ENCODE results near the gene ERCC5. TPM values are rescaled to one million over a fixed set of nuclear protein-coding genes. Genes with fewer than 3 reads are reported as not detected.

Gene ERCC5
- total and polyA plus RNA-seq, 2 of the 8 experiments (the other 6 are each of a cell fraction or from before 2014, with no cell fraction given): 3.8 to 24.4 TPM

DNA sequence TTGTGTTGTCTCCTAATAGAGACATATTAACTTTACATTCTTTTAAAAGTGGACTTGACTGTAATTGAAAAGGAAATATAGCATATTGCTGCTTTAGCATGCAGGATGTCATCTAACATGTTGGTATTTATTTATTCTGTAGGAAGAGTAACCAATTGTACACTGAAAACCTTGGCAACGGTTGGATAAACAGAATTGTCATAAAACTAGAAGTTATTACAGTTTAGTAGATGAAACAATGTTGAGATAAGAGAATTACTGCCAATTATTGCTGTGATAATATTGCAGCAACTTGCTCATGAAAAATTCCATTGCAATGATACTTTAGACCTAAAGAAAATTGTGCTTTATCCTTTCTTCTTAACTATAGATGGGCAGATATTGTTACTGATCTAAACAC is 7.6 kb upstream of the ERCC5 start:
- DNase-seq (ENCODE audit: low read depth in 1 of 2, low spot score in 2 of 2): no peak
- no peak overlapping the region for H3K14ac ChIP-seq (ENCODE audit: insufficient read length)
- no peaks in the 10 kb centered on the region for H3K79me2 ChIP-seq (ENCODE audit: control insufficient read depth in 1 of 2, insufficient read depth in 2 of 2, low read length in 2 of 2)
- no peak overlapping the region for H3K4me2 ChIP-seq (ENCODE audit: insufficient read depth in 1 of 2, low read depth in 2 of 2, low read length in 2 of 2)
- no peaks in the 10 kb centered on the region for H3K23me2 ChIP-seq (ENCODE audit: low read depth, low read length)
- H3K27me3 ChIP-seq (replicated peaks in 1 of 4; ENCODE audit: control insufficient read depth in 3 of 4, extremely low read depth in 1 of 4, insufficient read depth in 3 of 4, low read length in 3 of 4): no peaks in the 10 kb centered on the region
- no peak overlapping the region for H4K8ac ChIP-seq (ENCODE audit: extremely low read depth, insufficient read depth, low read length)
- H4K20me1 ChIP-seq (replicated peaks in 1 of 2; ENCODE audit: control insufficient read depth in 1 of 2, insufficient read depth in 2 of 2, low read length in 2 of 2): no peaks in the 10 kb centered on the region
- H3K79me1 ChIP-seq (ENCODE audit: low read depth, low read length): no peaks in the 10 kb centered on the region
- TF ChIP-seq SRF (IDR thresholded peaks at IDR 0.05; ENCODE audit: low read depth, low read length) (no peak), CEBPB (IDR thresholded peaks at IDR 0.05; ENCODE audit: low read depth, low read length) (no peak), SAP30 (IDR thresholded peaks at IDR 0.05; ENCODE audit: insufficient read depth, insufficient replicate concordance, low read length) (no peak), KDM4A (IDR thresholded peaks at IDR 0.05; ENCODE audit: low read depth, low read length, severe bottlenecking) (no peak), CBX5 (IDR thresholded peaks at IDR 0.05; ENCODE audit: low read depth, low read length) (no peak), NRF1 (IDR thresholded peaks at IDR 0.05; ENCODE audit: low read depth, low read length) (no peak), EGR1 (IDR thresholded peaks at IDR 0.05; ENCODE audit: borderline replicate concordance, low read depth, low read length) (no peak), JUN (IDR thresholded peaks at IDR 0.05; ENCODE audit: low read depth, low read length) (no peak), POLR2AphosphoS5 (IDR thresholded peaks at IDR 0.05; ENCODE audit: low read depth, low read length) (no peak)
- TF ChIP-seq, protein P1, sequence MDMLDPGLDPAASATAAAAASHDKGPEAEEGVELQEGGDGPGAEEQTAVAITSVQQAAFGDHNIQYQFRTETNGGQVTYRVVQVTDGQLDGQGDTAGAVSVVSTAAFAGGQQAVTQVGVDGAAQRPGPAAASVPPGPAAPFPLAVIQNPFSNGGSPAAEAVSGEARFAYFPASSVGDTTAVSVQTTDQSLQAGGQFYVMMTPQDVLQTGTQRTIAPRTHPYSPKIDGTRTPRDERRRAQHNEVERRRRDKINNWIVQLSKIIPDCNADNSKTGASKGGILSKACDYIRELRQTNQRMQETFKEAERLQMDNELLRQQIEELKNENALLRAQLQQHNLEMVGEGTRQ (IDR thresholded peaks at IDR 0.05; ENCODE audit: low read length): no peak
- ChIA-PET CTCF (ENCODE audit: partially characterized antibody) (interaction anchor here (0.6 kb wide), 1 partner anchor 438 kb away, joined by 3 read pairs; no protein-coding TSS in a partner anchor), POLR2A (ENCODE audit: partially characterized antibody) (no interaction called here)
- H2BK12ac ChIP-seq (ENCODE audit: low read depth, low read length): no peak overlapping the region
- H2AK5ac ChIP-seq (ENCODE audit: low read depth, low read length): no peak overlapping the region
- no peak overlapping the region for H2BK20ac ChIP-seq (ENCODE audit: low read length)
- no peak overlapping the region for H2BK15ac ChIP-seq (ENCODE audit: low read length)
- no peaks in the 10 kb centered on the region for H3K9me3 ChIP-seq (ENCODE audit: insufficient read depth in 2 of 2, low read depth in 1 of 2, low read length in 1 of 2)
- H3K27ac ChIP-seq (ENCODE audit: low read depth, low read length): no peak overlapping the region
- WGBS, 2 experiments (ENCODE audit: extremely low coverage in 1 of 2, insufficient coverage in 1 of 2, insufficient read length in 1 of 2, insufficient replicate concordance in 2 of 2, low coverage in 1 of 2, low lambda C conversion rate in 2 of 2, missing lambda C conversion rate in 1 of 2): 92% methylated on average over 1 of the region's 1 CpG; no CpG with 5 or more reads in 1 of the 2 experiments
- no peak overlapping the region for H3K18ac ChIP-seq (ENCODE audit: extremely low read depth, low read length)
- H3K4me3 ChIP-seq (ENCODE audit: extremely low read depth in 1 of 4, insufficient read depth in 2 of 4, low read depth in 3 of 4, low read length in 4 of 4): no peak overlapping the region
- H4K91ac ChIP-seq (replicated peaks; ENCODE audit: insufficient read length, low read length): no peak overlapping the region
- no peak overlapping the region for H3K4ac ChIP-seq (replicated peaks; ENCODE audit: insufficient read length, low read depth, low read length)
- no peak overlapping the region for H2BK120ac ChIP-seq (replicated peaks; ENCODE audit: low read depth, low read length)
- H3K9ac ChIP-seq (replicated peaks in 1 of 4; ENCODE audit: extremely low read depth in 1 of 4, low read depth in 3 of 4, low read length in 3 of 4): no peak overlapping the region
- H3K4me1 ChIP-seq (replicated peaks in 1 of 4; ENCODE audit: control insufficient read depth in 3 of 4, insufficient read depth in 4 of 4, low read length in 3 of 4): no peaks in the 10 kb centered on the region
- no peak for FAIRE-seq
- H2BK5ac ChIP-seq (ENCODE audit: low read depth, low read length): no peak overlapping the region
- H3K36me3 ChIP-seq (ENCODE audit: control insufficient read depth in 2 of 4, insufficient read depth in 4 of 4, low read length in 3 of 4): no peaks in the 10 kb centered on the region
- H3K23ac ChIP-seq (ENCODE audit: insufficient read length): no peak overlapping the region
- no peak overlapping the region for H4K5ac ChIP-seq (ENCODE audit: insufficient read length, low read depth, low read length)
- H2AFZ ChIP-seq (ENCODE audit: low read length): no peak overlapping the region
- no peak overlapping the region for H3K56ac ChIP-seq (replicated peaks; ENCODE audit: insufficient read length, low read depth, low read length)
